PC-9 (cell line): ENCODE measurements around the gene PAGE2B. TPM values are rescaled to one million over a fixed set of nuclear protein-coding genes. Genes with fewer than 3 reads are reported as not detected.

Source experiments
- BruUV-seq: library from RNA; stranded (reverse); fragments of 400-500 nt; replicated peaks from 2 replicates; lab custom pipeline; 2021; lab: Mats Ljungman, UMichigan
- CTCF ChIA-PET: fragments of 300-600 bp; sonication (Branson Sonifier 250); formaldehyde crosslinking; loops from one replicate; lab custom pipeline; 2022; ENCODE audit warnings: antibody characterized with exemption; lab: Charles Lee
- POLR2A ChIA-PET: fragments of 300-600 bp; sonication (Branson Sonifier 250); formaldehyde crosslinking; loops from one replicate; lab custom pipeline; 2022; ENCODE audit warnings: antibody characterized with exemption; ENCODE audit not compliant: unreplicated experiment; lab: Charles Lee
- DNase-seq, 2 experiments: peaks; one replicate each; pipeline versions ENCODE4 v3.0.0 to v3.0.0-alpha.2; 2015 to 2022; ENCODE audit warnings: mixed read lengths in 1 of 2
- H2AFZ ChIP-seq: fragments of 200-600 bp; sonication (generic); 2 replicates; pipeline ENCODE4 v1.8.1; 2017; ENCODE audit warnings: antibody characterized with exemption
- H3F3A ChIP-seq: fragments of 200-600 bp; sonication (generic); 2 replicates; pipeline ENCODE4 v1.8.1; 2017; ENCODE audit warnings: antibody characterized with exemption, mild to moderate bottlenecking, low read depth; ENCODE audit not compliant: insufficient read depth
- H3K27ac ChIP-seq: fragments of 200-600 bp; sonication (generic); 2 replicates; pipeline ENCODE4 v1.6.1; 2016; ENCODE audit warnings: mixed run types
- H3K27me3 ChIP-seq: fragments of 200-600 bp; sonication (generic); 2 replicates; pipeline ENCODE4 v1.6.1; 2016; ENCODE audit warnings: low read depth, mixed run types; ENCODE audit not compliant: insufficient read depth
- H3K36me3 ChIP-seq: fragments of 200-600 bp; sonication (generic); 2 replicates; pipeline ENCODE4 v1.6.1; 2016; ENCODE audit warnings: low read depth, mixed run types
- H3K4me1 ChIP-seq: fragments of 200-600 bp; sonication (generic); replicated peaks from 2 replicates; pipeline ENCODE4 v1.6.1; 2016; ENCODE audit warnings: mixed run types; ENCODE audit not compliant: insufficient read depth
- H3K4me2 ChIP-seq: fragments of 200-600 bp; sonication (generic); 2 replicates; pipeline ENCODE4 v1.6.1; 2017; ENCODE audit warnings: mixed run types
- H3K4me3 ChIP-seq: fragments of 200-600 bp; sonication (generic); 2 replicates; pipeline ENCODE4 v1.6.1; 2016; ENCODE audit warnings: mixed run types
- H3K79me2 ChIP-seq: fragments of 200-600 bp; sonication (generic); 2 replicates; pipeline ENCODE4 v1.6.1; 2017; ENCODE audit warnings: low read depth, mixed run types
- H3K9me2 ChIP-seq: fragments of 200-600 bp; sonication (generic); 2 replicates; pipeline ENCODE4 v1.8.1; 2017; ENCODE audit warnings: mild to moderate bottlenecking; ENCODE audit not compliant: insufficient read depth
- H3K9me3 ChIP-seq: fragments of 200-600 bp; sonication (generic); 2 replicates; pipeline ENCODE4 v1.8.1; 2016; ENCODE audit warnings: low read depth; ENCODE audit not compliant: insufficient read depth
- H4K20me1 ChIP-seq: fragments of 200-600 bp; sonication (generic); 2 replicates; pipeline ENCODE4 v1.8.1; 2017; ENCODE audit not compliant: insufficient read depth
- CTCF ChIP-seq: fragments of 200-600 bp; sonication (generic); conservative IDR thresholded peaks from 2 replicates; pipeline ENCODE4 v1.6.1; 2017; ENCODE audit warnings: mixed run types, antibody characterized with exemption, mild to moderate bottlenecking, moderate library complexity
- EZH2 ChIP-seq: fragments of 200-600 bp; sonication (generic); IDR thresholded peaks from 2 replicates; pipeline ENCODE4 v1.8.0; 2017; ENCODE audit warnings: antibody characterized with exemption, low read depth
- intact Hi-C: fragments of 100-400 bp; cut with micrococcal nuclease; formaldehyde crosslinking; loops from one replicate; pipeline ENCODE4 v1.10.0; 2022; ENCODE audit not compliant: unreplicated experiment
- total RNA-seq: library from RNA; stranded (reverse); gene quantifications from 2 replicates; pipeline ENCODE4 v1.2.3, GENCODE V29; 2021

Gene PAGE2B
- total RNA-seq, 1 experiment from 2014 or later = not detected

- no peaks in the 10 kb centered on the region for H3K9me2 ChIP-seq
- H2AFZ ChIP-seq = no peak overlapping the region
- no peaks in the 10 kb centered on the region for H3F3A ChIP-seq
- H3K4me2 ChIP-seq = no peak overlapping the region
- H4K20me1 ChIP-seq = no peaks in the 10 kb centered on the region
- DNase-seq = no peak
- ChIA-PET POLR2A (no interaction called here), CTCF (no interaction called here)
- H3K79me2 ChIP-seq = no peaks in the 10 kb centered on the region
- intact Hi-C loops = no loop called here
- no TSS peak for BruUV-seq
- no peaks in the 10 kb centered on the region for H3K36me3 ChIP-seq
- H3K4me1 ChIP-seq = no peaks in the 10 kb centered on the region
- TF ChIP-seq EZH2 (no peak), CTCF (no peak)
- no peaks in the 10 kb centered on the region for H3K27me3 ChIP-seq
- H3K4me3 ChIP-seq = no peak overlapping the region
- no peak overlapping the region for H3K27ac ChIP-seq
- no peaks in the 10 kb centered on the region for H3K9me3 ChIP-seq
These were observed 46.8 kb upstream of the PAGE2B start for GRCh38 chrX:55028040-55028439.

GRCh38 chrX:55028611-55029010 is 46.2 kb upstream of the PAGE2B start:
- Histone ChIP-seq H3K4me1 (no peaks in the 10 kb centered on the region), H3K9me2 (no peaks in the 10 kb centered on the region), H4K20me1 (no peaks in the 10 kb centered on the region), H2AFZ (no peak overlapping the region), H3K4me2 (no peak overlapping the region), H3K27ac (no peak overlapping the region), H3K36me3 (no peaks in the 10 kb centered on the region), H3K79me2 (no peaks in the 10 kb centered on the region), H3F3A (no peaks in the 10 kb centered on the region), H3K27me3 (no peaks in the 10 kb centered on the region), H3K4me3 (no peak overlapping the region), H3K9me3 (no peaks in the 10 kb centered on the region)
- DNase-seq = no peak
- no TSS peak for BruUV-seq
- ChIA-PET POLR2A (no interaction called here), CTCF (no interaction called here)
- TF ChIP-seq CTCF = no peak
- no peak for TF ChIP-seq EZH2
- intact Hi-C loops = no loop called here

- POLR2A ChIA-PET = no interaction called here
- no peak overlapping the region for H3K4me3 ChIP-seq
These were observed 45.5 kb upstream of the PAGE2B start for GRCh38 chrX:55029291-55029690.

More at GRCh38 chrX:55029291-55029690, 45.5 kb upstream of the PAGE2B start:
- no peaks in the 10 kb centered on the region for H3K79me2 ChIP-seq
- CTCF ChIA-PET = no interaction called here
- H3K36me3 ChIP-seq = no peaks in the 10 kb centered on the region
- no peak overlapping the region for H3K27ac ChIP-seq
- H3K9me3 ChIP-seq = no peaks in the 10 kb centered on the region
- no peaks in the 10 kb centered on the region for H3K4me1 ChIP-seq
- no peak for DNase-seq
- no peaks in the 10 kb centered on the region for H3K27me3 ChIP-seq
- no TSS peak for BruUV-seq
- H3F3A ChIP-seq = no peaks in the 10 kb centered on the region
- H3K4me2 ChIP-seq = no peak overlapping the region
- intact Hi-C loops = no loop called here
- no peaks in the 10 kb centered on the region for H4K20me1 ChIP-seq
- no peaks in the 10 kb centered on the region for H3K9me2 ChIP-seq
- TF ChIP-seq EZH2 (no peak), CTCF (no peak)
- no peak overlapping the region for H2AFZ ChIP-seq
